Thyroid gland (tissue), 4 donors: ENCODE results near the gene NIFK. TPM values are rescaled to one million over a fixed set of nuclear protein-coding genes. Genes with fewer than 3 reads are reported as not detected.
A peak's percentile ranks its signal among the peaks of the same experiment; 100 is the strongest.

Experiments used
- DNase-seq, 2 donors: peaks; one replicate each; pipeline ENCODE4 v3.0.0-alpha.2; 2019
- H3K27ac ChIP-seq, 3 donors: fragments of 200-600 bp; sonication (generic); 1 replicate in 2 of 3; 2 replicates in 1 of 3; pipeline ENCODE4 v1.5.1; 2016 to 2019; ENCODE audit warnings: mild to moderate bottlenecking in 1 of 3, moderate library complexity in 1 of 3
- H3K27me3 ChIP-seq: fragments of 200-600 bp; sonication (generic); one replicate; pipeline ENCODE4 v1.5.1; 2019
- H3K36me3 ChIP-seq, 2 donors: fragments of 200-600 bp; sonication (generic); one replicate each; pipeline ENCODE4 v1.5.1; 2016 to 2019
- H3K4me1 ChIP-seq, 2 donors: fragments of 200-600 bp; sonication (generic); one replicate each; pipeline ENCODE4 v1.5.1; 2017 to 2019
- H3K4me3 ChIP-seq, 3 donors: fragments of 200-600 bp; sonication (generic); replicated peaks in 1 of 3; 1 replicate in 2 of 3; 2 replicates in 1 of 3; pipeline ENCODE4 v1.5.1; 2016; ENCODE audit warnings: mild to moderate bottlenecking in 1 of 3
- H3K9me3 ChIP-seq: fragments of 200-600 bp; sonication (generic); one replicate; pipeline ENCODE4 v1.5.1; 2017
- CTCF ChIP-seq, 6 experiments: fragments of 200-600 bp in 3 of 6; fragments of 450-650 bp in 3 of 6; sonication (generic) in 3 of 6; IDR thresholded peaks; one replicate each; pipeline ENCODE4 v1.5.1; 2016 to 2019; ENCODE audit warnings: antibody characterized with exemption in 6 of 6, mild to moderate bottlenecking in 2 of 6, inconsistent platforms in 1 of 6, moderate library complexity in 1 of 6
- POLR2A ChIP-seq, 2 donors: fragments of 450-650 bp; IDR thresholded peaks; one replicate each; pipeline ENCODE4 v1.6.1; 2017; ENCODE audit warnings: antibody characterized with exemption in 2 of 2, mild to moderate bottlenecking in 2 of 2, moderate library complexity in 1 of 2
- WGBS, 2 donors: methylation state at CpG; one replicate each; pipeline ENCODE4 v1.1.5; 2017; 5-methylcytosine and 5-hydroxymethylcytosine counted together
- intact Hi-C: fragments of 100-400 bp; cut with DNase I; formaldehyde crosslinking; loops from one replicate; pipeline ENCODE4 v1.15.1; 2023
- total RNA-seq, 4 donors: library from RNA; depleted of rRNA; stranded (reverse); fragments of >200 nt; gene quantifications; one replicate each; pipeline ENCODE4 v1.2.3, GENCODE V29; 2016

NIFK gene
- total RNA-seq, 4 donors from 2014 or later: 19.1 to 72.2 (median 35.4) TPM

- Histone ChIP-seq H3K36me3 (peaks cover 63 to 69% of the 10 kb centered on the region in 2 donors), H3K27me3 (no peaks in the 10 kb centered on the region), H3K9me3 (no peaks in the 10 kb centered on the region), H3K27ac (no peak overlapping the region), H3K4me1 (no peaks in the 10 kb centered on the region), H3K4me3 (no peak overlapping the region)
- intact Hi-C loops: no loop called here
- WGBS, 2 donors: 92 to 95% methylated on average over 10 of the region's 10 CpGs
- TF ChIP-seq CTCF (IDR thresholded peaks at IDR 0.05): no peak
- TF ChIP-seq POLR2A (IDR thresholded peaks at IDR 0.05): no peak
- no peak for DNase-seq
These were observed 28.1 kb upstream of the NIFK start for GRCh38 chr2:121764681-121765228.

GRCh38 chr2:121755237-121756111 is 18.8 kb upstream of the NIFK start, which contains the start of gene TSN:
Gene TSN, plus strand, starts transcription at chr2:121755651. Its CDS starts 129 bp downstream, at chr2:121755780.
- no peaks in the 10 kb centered on the region for H3K27me3 ChIP-seq
- H3K4me1 ChIP-seq: peaks cover 17% of the 10 kb centered on the region in 2 donors
- peaks cover 4 to 9% of the 10 kb centered on the region in 2 donors for H3K36me3 ChIP-seq
- peak within 1 kb of the TSS in 2 of 3 donors; percentile 28 to 43 for H3K27ac ChIP-seq
- WGBS, 2 donors: 0 to 1% methylated on average over 32 to 33 of the region's 67 CpGs
- peak; percentile 98 for DNase-seq
- no peaks in the 10 kb centered on the region for H3K9me3 ChIP-seq
- TF ChIP-seq POLR2A (IDR thresholded peaks at IDR 0.05): peak in 1 of 2 donors; percentile 49
- TF ChIP-seq CTCF (IDR thresholded peaks at IDR 0.05): no peak
- H3K4me3 ChIP-seq: peak within 1 kb of the TSS; percentile 83 to 96 (median 93)
- intact Hi-C loops: no loop called here

- TF ChIP-seq CTCF (IDR thresholded peaks at IDR 0.05): no peak
- no peak for TF ChIP-seq POLR2A (IDR thresholded peaks at IDR 0.05)
- WGBS, 2 donors: 2 to 4% methylated on average over 8 of the region's 8 CpGs
- Histone ChIP-seq H3K27me3 (no peaks in the 10 kb centered on the region), H3K27ac (no peak overlapping the region), H3K4me1 (peaks cover 17% of the 10 kb centered on the region in 2 donors), H3K4me3 (peak overlapping the region; percentile 63 to 96 (median 83)), H3K36me3 (peaks cover 4 to 7% of the 10 kb centered on the region in 2 donors), H3K9me3 (no peaks in the 10 kb centered on the region)
- intact Hi-C loops: no loop called here
- no peak for DNase-seq
These were observed 18.2 kb upstream of the NIFK start for GRCh38 chr2:121754851-121755236.

- Histone ChIP-seq H3K4me3 (no peak overlapping the region), H3K27me3 (no peaks in the 10 kb centered on the region), H3K27ac (no peak overlapping the region), H3K9me3 (no peaks in the 10 kb centered on the region), H3K36me3 (no peaks in the 10 kb centered on the region), H3K4me1 (no peaks in the 10 kb centered on the region)
- TF ChIP-seq CTCF (IDR thresholded peaks at IDR 0.05) (peak in 1 of 6 experiments; percentile 6), POLR2A (IDR thresholded peaks at IDR 0.05) (no peak)
- DNase-seq: peak in 1 of 2 donors; percentile 10
- intact Hi-C loops: no loop called here
- WGBS, 2 donors: 53 to 59% methylated on average over 4 of the region's 4 CpGs
These were observed 11.5 kb upstream of the NIFK start for GRCh38 chr2:121748202-121748601.
